ENCODE results near the gene FBXO34. TPM values are rescaled to one million over a fixed set of nuclear protein-coding genes. Genes with fewer than 3 reads are reported as not detected.
"Not testable (repeated sequence)": the region's sequence is repeated elsewhere in the genome, so short reads cannot be mapped to it uniquely, and the experiment has no call there.

Gene FBXO34
- total RNA-seq, 6 experiments from 2014 or later, result 6.2 to 10.3 (median 8.7) TPM

DNA sequence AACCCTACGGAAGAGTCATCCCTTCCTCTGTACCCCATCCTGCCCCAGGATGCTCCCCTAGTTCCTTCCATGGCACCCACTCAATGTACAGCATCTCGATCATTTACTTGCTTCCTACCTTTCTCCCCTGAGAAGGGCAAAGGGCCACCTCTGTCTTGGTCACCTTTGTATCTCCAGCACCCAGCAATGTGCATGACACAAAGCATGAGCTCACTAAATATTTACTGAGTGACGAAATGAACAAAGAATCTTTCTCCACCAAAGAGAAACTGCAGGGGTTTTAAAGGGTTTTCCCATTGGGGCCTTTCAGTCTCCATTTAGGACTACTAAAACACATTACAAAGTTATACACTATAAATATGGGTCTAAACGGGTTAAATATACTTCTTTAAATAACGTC lies 109.8 kb downstream of the FBXO34 start:
- intact Hi-C loops (cut with DNase I), result no loop called here
- ATAC-seq (peak; percentile 18 to 90 (median 72)), DNase-seq (no peak)

DNA sequence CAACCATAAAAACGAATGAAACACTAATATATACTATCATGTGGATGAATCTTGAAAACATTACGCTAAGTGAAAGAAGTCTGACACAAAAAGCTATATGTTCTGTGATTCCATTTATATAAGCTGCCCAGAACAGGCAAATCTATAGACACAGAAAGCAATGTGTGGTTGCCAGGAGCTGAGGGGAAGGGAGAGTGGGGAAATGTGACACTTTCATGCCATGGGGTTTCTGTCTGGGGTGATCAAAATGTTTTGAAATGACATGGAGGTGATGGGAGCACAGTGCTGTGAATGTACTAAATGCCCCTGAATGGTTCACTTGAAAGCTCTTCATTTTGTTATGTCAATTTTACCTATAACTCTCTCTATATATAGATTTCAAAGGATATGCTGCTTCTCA lies 110.3 kb downstream of the FBXO34 start:
- 86% methylated on average over 2 of the region's 2 CpGs for WGBS (ENCODE audit: insufficient coverage, low coverage, low lambda C conversion rate, missing lambda C conversion rate)
- H3K36me3 ChIP-seq, result peaks cover 0 to 47% (median 11%) of the 10 kb centered on the region in 4 donors

More for the DNA sequence above, 109.8 kb downstream of the FBXO34 start:
- Histone ChIP-seq H3K36me3 (peaks cover 0 to 50% (median 10%) of the 10 kb centered on the region in 4 donors), H3K4me3 (no peak overlapping the region), H3K4me1 (no peaks in the 10 kb centered on the region), H3K27me3 (no peaks in the 10 kb centered on the region), H3K27ac (no peak overlapping the region), H3K9me3 (no peaks in the 10 kb centered on the region)
- 56% methylated on average over 5 of the region's 5 CpGs for WGBS (ENCODE audit: insufficient coverage, low coverage, low lambda C conversion rate, missing lambda C conversion rate)
- no peak for TF ChIP-seq POLR2A (IDR thresholded peaks at IDR 0.05)
- TF ChIP-seq, protein P1, sequence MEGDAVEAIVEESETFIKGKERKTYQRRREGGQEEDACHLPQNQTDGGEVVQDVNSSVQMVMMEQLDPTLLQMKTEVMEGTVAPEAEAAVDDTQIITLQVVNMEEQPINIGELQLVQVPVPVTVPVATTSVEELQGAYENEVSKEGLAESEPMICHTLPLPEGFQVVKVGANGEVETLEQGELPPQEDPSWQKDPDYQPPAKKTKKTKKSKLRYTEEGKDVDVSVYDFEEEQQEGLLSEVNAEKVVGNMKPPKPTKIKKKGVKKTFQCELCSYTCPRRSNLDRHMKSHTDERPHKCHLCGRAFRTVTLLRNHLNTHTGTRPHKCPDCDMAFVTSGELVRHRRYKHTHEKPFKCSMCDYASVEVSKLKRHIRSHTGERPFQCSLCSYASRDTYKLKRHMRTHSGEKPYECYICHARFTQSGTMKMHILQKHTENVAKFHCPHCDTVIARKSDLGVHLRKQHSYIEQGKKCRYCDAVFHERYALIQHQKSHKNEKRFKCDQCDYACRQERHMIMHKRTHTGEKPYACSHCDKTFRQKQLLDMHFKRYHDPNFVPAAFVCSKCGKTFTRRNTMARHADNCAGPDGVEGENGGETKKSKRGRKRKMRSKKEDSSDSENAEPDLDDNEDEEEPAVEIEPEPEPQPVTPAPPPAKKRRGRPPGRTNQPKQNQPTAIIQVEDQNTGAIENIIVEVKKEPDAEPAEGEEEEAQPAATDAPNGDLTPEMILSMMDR (IDR thresholded peaks at IDR 0.05), result no peak

DNA sequence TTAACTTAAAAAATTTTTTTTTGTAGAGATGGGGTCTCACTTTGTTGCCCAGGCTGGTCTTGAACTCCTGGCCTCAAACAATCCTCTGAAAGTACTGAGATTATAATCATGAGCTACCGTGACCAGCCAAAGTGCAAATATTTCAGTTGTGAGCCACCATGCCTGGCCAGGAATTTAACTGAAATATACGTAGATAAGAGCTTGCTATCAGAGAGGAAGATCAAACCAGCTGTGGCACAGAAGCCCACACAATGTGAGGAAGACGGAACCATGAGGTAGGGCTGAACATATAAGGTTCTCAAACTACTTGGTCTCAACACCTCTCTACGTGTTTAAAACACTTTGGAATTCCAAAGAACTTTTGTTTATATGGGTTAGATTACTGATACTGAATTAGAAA lies 111.3 kb downstream of the FBXO34 start:
- Histone ChIP-seq H3K27ac (no peak overlapping the region), H3K36me3 (peaks cover 0 to 45% (median 11%) of the 10 kb centered on the region in 4 donors), H3K4me1 (no peaks in the 10 kb centered on the region), H3K27me3 (no peaks in the 10 kb centered on the region), H3K4me3 (no peak overlapping the region), H3K9me3 (no peaks in the 10 kb centered on the region)
- ATAC-seq (no peak), DNase-seq (no peak)
- intact Hi-C loops (cut with DNase I), result no loop called here
- TF ChIP-seq, protein P1 (IDR thresholded peaks at IDR 0.05), result no peak
- TF ChIP-seq POLR2A (IDR thresholded peaks at IDR 0.05), result no peak
- WGBS (ENCODE audit: insufficient coverage, low coverage, low lambda C conversion rate, missing lambda C conversion rate), result 91% methylated on average over 4 of the region's 4 CpGs

More for the DNA sequence above, 110.3 kb downstream of the FBXO34 start:
- Histone ChIP-seq H3K9me3 (no peaks in the 10 kb centered on the region), H3K4me1 (no peaks in the 10 kb centered on the region), H3K4me3 (no peak overlapping the region), H3K27me3 (no peaks in the 10 kb centered on the region), H3K27ac (no peak overlapping the region)
- intact Hi-C loops (cut with DNase I), result no loop called here
- ATAC-seq (no peak), DNase-seq (no peak)
- TF ChIP-seq, protein P1 (IDR thresholded peaks at IDR 0.05), result no peak
- no peak for TF ChIP-seq POLR2A (IDR thresholded peaks at IDR 0.05)

DNA sequence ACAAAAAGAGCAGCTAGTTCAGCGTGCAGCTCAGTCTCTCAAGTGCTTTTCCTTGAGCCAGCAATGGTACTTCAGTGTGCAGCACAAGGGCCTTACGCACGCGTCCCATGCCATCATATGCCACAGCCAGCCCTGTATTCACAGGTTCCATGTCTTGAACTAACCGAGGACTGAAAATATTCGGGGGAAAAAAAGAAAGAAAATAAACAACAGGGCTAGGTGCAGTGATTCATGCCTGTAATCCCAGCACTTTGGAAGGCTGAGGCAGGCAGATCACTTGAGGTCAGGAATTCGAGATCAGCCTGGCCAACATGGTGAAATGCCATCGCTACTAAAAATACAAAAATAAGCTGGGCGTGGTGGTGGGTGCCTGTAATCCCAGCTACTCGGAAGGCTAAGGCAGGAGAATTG lies 111.8 kb downstream of the FBXO34 start:
- H3K36me3 ChIP-seq, result peaks cover 0 to 40% (median 11%) of the 10 kb centered on the region in 4 donors
- intact Hi-C loops (cut with DNase I); H3K27ac ChIP-seq: not testable (repeated sequence)

DNA sequence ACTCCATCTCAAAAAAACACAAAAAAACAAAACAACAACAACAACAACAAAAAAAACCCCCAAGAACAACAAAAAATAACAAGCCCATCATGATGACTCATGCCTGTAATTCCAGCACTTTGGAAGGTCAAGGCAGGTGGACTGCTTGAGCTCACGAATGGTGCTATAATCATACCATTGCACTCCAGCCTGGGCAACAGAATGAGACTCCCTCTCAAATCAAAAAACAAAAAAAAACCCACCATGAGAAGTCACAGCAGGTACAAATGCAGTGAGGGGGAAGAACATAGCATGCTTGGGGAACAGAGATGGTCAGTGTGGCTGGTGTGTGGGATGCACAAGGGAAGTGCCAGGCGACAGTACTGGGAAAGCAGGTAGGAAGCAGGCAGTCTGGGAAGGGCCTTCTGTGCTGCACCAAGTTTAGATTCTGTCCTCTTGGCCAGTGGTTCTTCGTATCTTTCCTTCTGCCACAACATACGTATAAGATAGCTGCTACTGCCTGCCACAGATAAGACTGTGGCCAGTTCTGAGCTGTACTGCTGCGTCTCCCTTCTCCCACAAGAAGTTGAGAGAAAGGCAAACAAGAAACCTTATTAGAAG lies 112.4 kb downstream of the FBXO34 start:
- no peak for DNase-seq
- Histone ChIP-seq H3K36me3 (peaks cover 0 to 40% (median 10%) of the 10 kb centered on the region in 4 donors), H3K9me3 (no peaks in the 10 kb centered on the region), H3K4me1 (no peaks in the 10 kb centered on the region), H3K27me3 (no peaks in the 10 kb centered on the region), H3K4me3 (no peak overlapping the region), H3K27ac (no peak overlapping the region)
- TF ChIP-seq, protein P1 (IDR thresholded peaks at IDR 0.05), result no peak
- TF ChIP-seq POLR2A (IDR thresholded peaks at IDR 0.05), result no peak
- ATAC-seq, result no peak
- intact Hi-C loops (cut with DNase I), result no loop called here
- WGBS (ENCODE audit: insufficient coverage, low coverage, low lambda C conversion rate, missing lambda C conversion rate), result 79% methylated on average over 5 of the region's 5 CpGs

More for the DNA sequence above, 111.8 kb downstream of the FBXO34 start:
- not testable (repeated sequence) for H3K4me3 ChIP-seq, H3K9me3 ChIP-seq, DNase-seq, H3K4me1 ChIP-seq, H3K27me3 ChIP-seq, ATAC-seq
- 77% methylated on average over 8 of the region's 10 CpGs for WGBS (ENCODE audit: insufficient coverage, low coverage, low lambda C conversion rate, missing lambda C conversion rate)
